Measurements from ENCODE around the gene ARHGEF7.

The ARHGEF7 gene

GRCh38 chr13:111233080-111233479, 118.0 kb downstream of the ARHGEF7 start:
- Histone ChIP-seq H3K4me2 (ENCODE audit: low read length) (no peak overlapping the region), H3K27ac (ENCODE audit: low read depth, low read length, poor library complexity, severe bottlenecking) (no peak overlapping the region), H3K4me3 (ENCODE audit: low read depth, low read length, poor library complexity, severe bottlenecking) (no peak overlapping the region), H3K9ac (ENCODE audit: low read length) (no peak overlapping the region), H4K20me1 (ENCODE audit: insufficient read depth, low read length) (no peaks in the 10 kb centered on the region), H3K79me2 (ENCODE audit: insufficient read depth, low read length) (peaks cover 24% of the 10 kb centered on the region), H3K4me1 (ENCODE audit: insufficient read depth, low read length, severe bottlenecking) (no peaks in the 10 kb centered on the region), H3K27me3 (ENCODE audit: insufficient read depth, low read length) (no peaks in the 10 kb centered on the region), H3K9me3 (ENCODE audit: low read length) (no peaks in the 10 kb centered on the region), H3K9me2 (ENCODE audit: low read depth, low read length) (no peaks in the 10 kb centered on the region), H3K36me3 (ENCODE audit: insufficient read depth, low read length) (peaks cover 99% of the 10 kb centered on the region), H2AFZ (ENCODE audit: low read length) (no peak overlapping the region), H3F3A (ENCODE audit: insufficient read depth, low read length) (no peaks in the 10 kb centered on the region)
- TF ChIP-seq CTCF (IDR thresholded peaks at IDR 0.05; ENCODE audit: low read length) = no peak
- TF ChIP-seq EZH2 (IDR thresholded peaks at IDR 0.05; ENCODE audit: borderline replicate concordance, low read length) = no peak

- peaks cover 100% of the 10 kb centered on the region for H3K36me3 ChIP-seq (ENCODE audit: insufficient read depth, low read length)
- no peak overlapping the region for H3K27ac ChIP-seq (ENCODE audit: low read depth, low read length, poor library complexity, severe bottlenecking)
- no peak overlapping the region for H3K9ac ChIP-seq (ENCODE audit: low read length)
- no peaks in the 10 kb centered on the region for H3K27me3 ChIP-seq (ENCODE audit: insufficient read depth, low read length)
- no peak overlapping the region for H2AFZ ChIP-seq (ENCODE audit: low read length)
- no peaks in the 10 kb centered on the region for H3K9me3 ChIP-seq (ENCODE audit: low read length)
- no peaks in the 10 kb centered on the region for H3K9me2 ChIP-seq (ENCODE audit: low read depth, low read length)
- H3F3A ChIP-seq (ENCODE audit: insufficient read depth, low read length) = no peaks in the 10 kb centered on the region
- H3K4me3 ChIP-seq (ENCODE audit: low read depth, low read length, poor library complexity, severe bottlenecking) = no peak overlapping the region
- H3K79me2 ChIP-seq (ENCODE audit: insufficient read depth, low read length) = no peaks in the 10 kb centered on the region
- no peaks in the 10 kb centered on the region for H4K20me1 ChIP-seq (ENCODE audit: insufficient read depth, low read length)
- no peak for TF ChIP-seq EZH2 (IDR thresholded peaks at IDR 0.05; ENCODE audit: borderline replicate concordance, low read length)
- TF ChIP-seq CTCF (IDR thresholded peaks at IDR 0.05; ENCODE audit: low read length) = no peak
- H3K4me1 ChIP-seq (ENCODE audit: insufficient read depth, low read length, severe bottlenecking) = no peaks in the 10 kb centered on the region
- no peak overlapping the region for H3K4me2 ChIP-seq (ENCODE audit: low read length)
Observed at GRCh38 chr13:111239764-111240670, 124.9 kb downstream of the ARHGEF7 start.

GRCh38 chr13:111241006-111241755, 126.1 kb downstream of the ARHGEF7 start:
- H4K20me1 ChIP-seq (ENCODE audit: insufficient read depth, low read length) = no peaks in the 10 kb centered on the region
- TF ChIP-seq CTCF (IDR thresholded peaks at IDR 0.05; ENCODE audit: low read length) (no peak), EZH2 (IDR thresholded peaks at IDR 0.05; ENCODE audit: borderline replicate concordance, low read length) (no peak)
- H3K36me3 ChIP-seq (ENCODE audit: insufficient read depth, low read length) = peaks cover 100% of the 10 kb centered on the region
- no peaks in the 10 kb centered on the region for H3F3A ChIP-seq (ENCODE audit: insufficient read depth, low read length)
- H3K27ac ChIP-seq (ENCODE audit: low read depth, low read length, poor library complexity, severe bottlenecking) = no peak overlapping the region
- H3K9me3 ChIP-seq (ENCODE audit: low read length) = no peaks in the 10 kb centered on the region
- H3K79me2 ChIP-seq (ENCODE audit: insufficient read depth, low read length) = no peaks in the 10 kb centered on the region
- no peak overlapping the region for H3K9ac ChIP-seq (ENCODE audit: low read length)
- H3K9me2 ChIP-seq (ENCODE audit: low read depth, low read length) = no peaks in the 10 kb centered on the region
- no peak overlapping the region for H2AFZ ChIP-seq (ENCODE audit: low read length)
- H3K4me3 ChIP-seq (ENCODE audit: low read depth, low read length, poor library complexity, severe bottlenecking) = no peak overlapping the region
- no peak overlapping the region for H3K4me2 ChIP-seq (ENCODE audit: low read length)
- no peaks in the 10 kb centered on the region for H3K27me3 ChIP-seq (ENCODE audit: insufficient read depth, low read length)
- H3K4me1 ChIP-seq (ENCODE audit: insufficient read depth, low read length, severe bottlenecking) = no peaks in the 10 kb centered on the region
